Measurements from ENCODE around the gene ULBP1.
A peak's percentile ranks its signal among the peaks of the same experiment; 100 is the strongest.
"Not testable (repeated sequence)": the region's sequence is repeated elsewhere in the genome, so short reads cannot be mapped to it uniquely, and the experiment has no call there.

Gene ULBP1

DNA sequence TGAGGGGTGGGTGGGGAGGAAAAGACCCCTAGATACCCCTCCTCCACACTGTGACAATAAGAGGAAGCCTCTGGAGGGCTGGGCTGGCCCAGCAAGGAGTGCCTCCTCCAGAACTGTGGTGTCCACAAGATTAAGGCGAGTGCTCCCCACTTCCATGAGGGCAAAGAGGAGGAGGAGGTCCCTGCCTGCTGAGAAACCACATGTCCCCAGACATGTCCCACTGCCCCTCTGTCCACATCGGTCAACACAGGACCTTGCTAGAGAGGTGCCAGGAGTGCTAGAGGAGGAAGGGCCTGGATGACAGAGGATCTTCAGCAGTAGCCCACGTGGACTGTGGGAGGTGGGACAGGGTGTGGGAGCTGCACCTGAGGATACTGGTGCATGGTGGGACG, 43.9 kb upstream of the ULBP1 start:
- no peak for DNase-seq
- no peak overlapping the region for H3K56ac ChIP-seq (ENCODE audit: low read length)

DNA sequence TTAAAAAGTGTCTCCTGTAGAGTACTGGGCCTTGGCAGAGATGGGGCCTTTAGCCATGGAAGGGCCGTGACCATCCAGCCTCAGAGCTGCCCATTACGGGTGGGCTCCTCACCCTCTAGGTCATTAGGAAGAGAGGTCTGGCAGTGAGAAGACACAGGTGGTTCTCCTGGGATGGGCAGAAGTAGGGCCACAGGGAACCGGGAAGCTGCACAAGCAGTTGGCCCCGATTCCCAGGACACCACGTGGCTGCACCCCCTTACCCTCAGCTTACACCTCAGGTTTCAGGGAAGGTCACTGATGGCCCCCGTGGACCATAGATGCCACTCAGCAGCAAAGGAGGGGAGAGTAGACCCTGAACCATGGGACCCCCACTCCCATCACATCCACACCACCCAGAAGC, 42.4 kb upstream of the ULBP1 start:
- WGBS (ENCODE audit: extremely low coverage, insufficient coverage, low lambda C conversion rate): no CpG with 5 or more reads among the region's 6 CpGs
- Histone ChIP-seq H3K23ac (ENCODE audit: low read length) (no peak overlapping the region), H3K9ac (ENCODE audit: low read length) (no peak overlapping the region), H3K4me3 (ENCODE audit: low read length) (no peak overlapping the region), H3K4ac (ENCODE audit: low read depth, low read length) (no peak overlapping the region), H2AK5ac (ENCODE audit: low read length) (no peak overlapping the region), H3K4me2 (ENCODE audit: low read length) (no peak overlapping the region), H3K79me2 (ENCODE audit: control insufficient read depth, insufficient read depth, low read length) (no peaks in the 10 kb centered on the region), H4K5ac (ENCODE audit: low read length) (no peak overlapping the region), H4K8ac (ENCODE audit: low read depth, low read length) (no peak overlapping the region), H2BK5ac (ENCODE audit: low read length) (no peak overlapping the region), H3K79me1 (ENCODE audit: low read length) (no peaks in the 10 kb centered on the region), H2BK15ac (replicated peaks; ENCODE audit: low read depth) (no peak overlapping the region), H2BK120ac (ENCODE audit: low read depth, low read length) (no peak overlapping the region), H3K27me3 (ENCODE audit: insufficient read depth, low read length, poor library complexity) (peaks cover 33% of the 10 kb centered on the region), H3K4me1 (ENCODE audit: control insufficient read depth, low read depth, low read length) (no peaks in the 10 kb centered on the region), H3K18ac (ENCODE audit: low read length) (no peak overlapping the region), H3K36me3 (ENCODE audit: control insufficient read depth, insufficient read depth, low read length) (no peaks in the 10 kb centered on the region), H3K27ac (ENCODE audit: low read depth, low read length) (no peak overlapping the region), H3K56ac (ENCODE audit: low read length) (no peak overlapping the region)
- DNase-seq: no peak

More for the DNA sequence above, 43.9 kb upstream of the ULBP1 start:
- no peak overlapping the region for H2AK5ac ChIP-seq (ENCODE audit: low read length)
- H3K18ac ChIP-seq (ENCODE audit: low read length): no peak overlapping the region
- no peak overlapping the region for H4K5ac ChIP-seq (ENCODE audit: low read length)
- H2BK15ac ChIP-seq (replicated peaks; ENCODE audit: low read depth): no peak overlapping the region
- H3K27me3 ChIP-seq (ENCODE audit: insufficient read depth, low read length, poor library complexity): peaks cover 26% of the 10 kb centered on the region
- H3K9ac ChIP-seq (ENCODE audit: low read length): no peak overlapping the region
- H3K4me3 ChIP-seq (ENCODE audit: low read length): no peak overlapping the region
- WGBS (ENCODE audit: extremely low coverage, insufficient coverage, low lambda C conversion rate): no CpG with 5 or more reads among the region's 4 CpGs
- no peak overlapping the region for H3K23ac ChIP-seq (ENCODE audit: low read length)
- H3K4me2 ChIP-seq (ENCODE audit: low read length): no peak overlapping the region
- H3K27ac ChIP-seq (ENCODE audit: low read depth, low read length): no peak overlapping the region
- H2BK5ac ChIP-seq (ENCODE audit: low read length): no peak overlapping the region
- no peaks in the 10 kb centered on the region for H3K79me2 ChIP-seq (ENCODE audit: control insufficient read depth, insufficient read depth, low read length)
- no peak overlapping the region for H2BK120ac ChIP-seq (ENCODE audit: low read depth, low read length)
- no peaks in the 10 kb centered on the region for H3K4me1 ChIP-seq (ENCODE audit: control insufficient read depth, low read depth, low read length)
- H3K79me1 ChIP-seq (ENCODE audit: low read length): no peaks in the 10 kb centered on the region
- no peak overlapping the region for H3K4ac ChIP-seq (ENCODE audit: low read depth, low read length)
- H3K36me3 ChIP-seq (ENCODE audit: control insufficient read depth, insufficient read depth, low read length): no peaks in the 10 kb centered on the region
- H4K8ac ChIP-seq (ENCODE audit: low read depth, low read length): no peak overlapping the region

DNA sequence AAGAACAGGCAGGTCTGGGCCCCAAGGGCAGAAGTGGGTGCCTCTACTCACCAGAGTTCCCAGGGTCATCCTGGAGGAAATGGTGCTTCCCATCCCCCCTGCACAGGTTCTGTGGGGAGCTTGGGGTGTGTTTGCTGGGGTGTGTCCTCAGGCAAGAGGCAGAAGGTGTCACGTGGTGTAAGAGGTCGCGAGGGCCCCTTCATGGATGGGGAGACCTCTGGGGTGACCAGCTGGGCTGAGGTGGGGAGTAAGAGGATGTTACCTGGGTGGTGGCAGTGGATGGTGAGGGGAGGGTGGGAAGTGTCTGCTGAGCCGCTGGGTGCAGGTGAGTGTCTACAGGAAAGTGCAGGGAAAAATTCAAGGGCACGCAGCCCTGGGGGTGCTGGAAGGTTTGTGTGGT, 41.7 kb upstream of the ULBP1 start:
- not testable (repeated sequence) for H2AK5ac ChIP-seq (ENCODE audit: low read length); H3K79me2 ChIP-seq (ENCODE audit: control insufficient read depth, insufficient read depth, low read length); H3K4me1 ChIP-seq (ENCODE audit: control insufficient read depth, low read depth, low read length); H3K18ac ChIP-seq (ENCODE audit: low read length); H3K4ac ChIP-seq (ENCODE audit: low read depth, low read length); H3K9ac ChIP-seq (ENCODE audit: low read length); H3K4me2 ChIP-seq (ENCODE audit: low read length); H2BK15ac ChIP-seq (replicated peaks; ENCODE audit: low read depth); DNase-seq; H4K5ac ChIP-seq (ENCODE audit: low read length); H3K56ac ChIP-seq (ENCODE audit: low read length); H2BK5ac ChIP-seq (ENCODE audit: low read length); H3K36me3 ChIP-seq (ENCODE audit: control insufficient read depth, insufficient read depth, low read length); H3K4me3 ChIP-seq (ENCODE audit: low read length); H3K79me1 ChIP-seq (ENCODE audit: low read length); H3K27ac ChIP-seq (ENCODE audit: low read depth, low read length); H4K8ac ChIP-seq (ENCODE audit: low read depth, low read length); H2BK120ac ChIP-seq (ENCODE audit: low read depth, low read length)
- peaks cover 33% of the 10 kb centered on the region for H3K27me3 ChIP-seq (ENCODE audit: insufficient read depth, low read length, poor library complexity)
- no CpG with 5 or more reads among the region's 5 CpGs for WGBS (ENCODE audit: extremely low coverage, insufficient coverage, low lambda C conversion rate)
- peak overlapping the region; percentile 24 for H3K23ac ChIP-seq (ENCODE audit: low read length)

DNA sequence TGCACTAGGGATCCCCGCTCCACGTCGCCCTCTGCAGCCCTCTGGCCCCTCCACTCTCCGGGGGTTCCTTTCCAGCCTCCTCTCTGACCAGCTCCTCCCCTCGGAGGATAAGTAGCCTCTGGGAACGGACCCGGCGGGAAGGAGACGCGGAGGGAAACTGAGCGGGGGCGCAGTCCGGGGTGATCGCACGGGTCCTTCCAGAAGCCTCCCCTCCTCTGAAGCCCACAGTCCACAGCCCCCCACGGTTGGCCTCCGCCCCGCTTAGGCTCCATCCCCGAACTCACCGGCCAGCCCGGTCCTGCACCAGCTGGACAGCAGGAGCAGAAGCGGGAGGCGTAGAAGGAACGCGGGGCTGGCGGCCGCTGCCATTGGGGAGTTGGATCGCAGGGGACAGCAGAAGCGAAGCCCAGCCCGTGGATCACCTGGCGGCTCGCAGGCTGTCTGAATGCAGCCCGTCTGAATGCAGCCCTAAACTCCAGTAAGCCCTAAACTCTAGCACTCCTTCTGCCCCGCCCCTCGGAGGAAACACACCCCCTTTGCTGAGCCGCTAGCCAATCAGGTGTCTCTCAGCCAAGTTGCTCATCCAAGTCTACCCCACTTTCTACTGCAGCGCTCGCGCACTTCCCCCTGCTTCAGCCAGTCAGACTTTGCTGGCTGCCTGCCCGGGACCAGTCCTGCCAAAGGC, 41.0 kb upstream of the ULBP1 start, which contains the start of gene RAET1G:
Gene RAET1G, minus strand, starts transcription at position 480 of the 685 bp plus-strand sequence. Its CDS starts 111 bp downstream, at position 369.
- no peaks in the 10 kb centered on the region for H3K4me1 ChIP-seq (ENCODE audit: control insufficient read depth, low read depth, low read length)
- H2AK5ac ChIP-seq (ENCODE audit: low read length): no peak within 1 kb of the TSS
- no peaks in the 10 kb centered on the region for H3K79me2 ChIP-seq (ENCODE audit: control insufficient read depth, insufficient read depth, low read length)
- H3K79me1 ChIP-seq (ENCODE audit: low read length): no peaks in the 10 kb centered on the region
- H3K4me2 ChIP-seq (ENCODE audit: low read length): peak within 1 kb of the TSS; percentile 94
- H3K4ac ChIP-seq (ENCODE audit: low read depth, low read length): no peak within 1 kb of the TSS
- H4K8ac ChIP-seq (ENCODE audit: low read depth, low read length): no peak within 1 kb of the TSS
- H2BK5ac ChIP-seq (ENCODE audit: low read length): no peak within 1 kb of the TSS
- no peak within 1 kb of the TSS for H2BK15ac ChIP-seq (replicated peaks; ENCODE audit: low read depth)
- peak within 1 kb of the TSS; percentile 49 for H3K56ac ChIP-seq (ENCODE audit: low read length)
- no peak within 1 kb of the TSS for H3K27ac ChIP-seq (ENCODE audit: low read depth, low read length)
- H3K23ac ChIP-seq (ENCODE audit: low read length): peak within 1 kb of the TSS; percentile 24
- no peaks in the 10 kb centered on the region for H3K36me3 ChIP-seq (ENCODE audit: control insufficient read depth, insufficient read depth, low read length)
- H3K27me3 ChIP-seq (ENCODE audit: insufficient read depth, low read length, poor library complexity): peaks cover 33% of the 10 kb centered on the region
- no peak within 1 kb of the TSS for H4K5ac ChIP-seq (ENCODE audit: low read length)
- H3K4me3 ChIP-seq (ENCODE audit: low read length): peak within 1 kb of the TSS; percentile 29
- no peak within 1 kb of the TSS for H2BK120ac ChIP-seq (ENCODE audit: low read depth, low read length)
- WGBS (ENCODE audit: extremely low coverage, insufficient coverage, low lambda C conversion rate): no CpG with 5 or more reads among the region's 40 CpGs
- peak; percentile 91 for DNase-seq
- H3K9ac ChIP-seq (ENCODE audit: low read length): peak within 1 kb of the TSS; percentile 54
- no peak within 1 kb of the TSS for H3K18ac ChIP-seq (ENCODE audit: low read length)

DNA sequence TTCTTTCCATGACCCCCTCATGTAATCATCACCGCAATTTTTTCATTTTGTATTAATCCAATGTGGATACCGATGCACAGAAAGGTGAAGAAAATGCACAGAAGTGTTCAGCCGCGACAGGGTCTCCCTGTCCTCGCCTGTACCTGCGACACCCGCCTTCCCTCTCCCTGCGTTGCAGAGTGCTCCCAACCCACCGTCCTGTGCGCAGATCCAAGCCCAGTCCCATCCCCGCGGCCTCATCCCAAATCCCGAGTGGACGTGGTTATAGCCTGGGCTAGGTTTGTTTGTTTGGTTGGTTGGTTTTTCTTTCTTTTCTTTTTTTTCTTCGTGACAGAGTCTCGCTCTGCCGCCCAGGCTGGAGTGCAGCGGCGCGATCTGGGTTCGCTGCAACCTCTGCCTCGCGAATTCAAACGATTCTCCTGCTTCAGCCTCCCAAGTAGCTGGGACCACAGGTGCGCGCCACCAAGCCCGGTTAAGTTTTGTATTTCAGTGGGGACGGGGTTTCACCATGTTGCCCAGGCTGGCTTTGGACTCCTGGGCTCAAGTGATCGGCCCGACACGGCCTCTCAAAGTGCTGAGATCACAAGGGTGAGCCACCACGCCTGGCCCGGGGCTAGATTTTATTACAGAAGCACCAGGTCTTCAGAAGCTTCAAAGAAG, 40.3 kb upstream of the ULBP1 start:
- no peaks in the 10 kb centered on the region for H3K36me3 ChIP-seq (ENCODE audit: control insufficient read depth, insufficient read depth, low read length)
- H3K4me2 ChIP-seq (ENCODE audit: low read length): peak overlapping the region; percentile 1
- no peak overlapping the region for H3K9ac ChIP-seq (ENCODE audit: low read length)
- H2BK120ac ChIP-seq (ENCODE audit: low read depth, low read length): no peak overlapping the region
- no peak overlapping the region for H3K4ac ChIP-seq (ENCODE audit: low read depth, low read length)
- H2BK5ac ChIP-seq (ENCODE audit: low read length): no peak overlapping the region
- no peak overlapping the region for H3K23ac ChIP-seq (ENCODE audit: low read length)
- WGBS (ENCODE audit: extremely low coverage, insufficient coverage, low lambda C conversion rate): no CpG with 5 or more reads among the region's 33 CpGs
- no peak overlapping the region for H3K18ac ChIP-seq (ENCODE audit: low read length)
- no peak overlapping the region for H2AK5ac ChIP-seq (ENCODE audit: low read length)
- no peaks in the 10 kb centered on the region for H3K4me1 ChIP-seq (ENCODE audit: control insufficient read depth, low read depth, low read length)
- peaks cover 33% of the 10 kb centered on the region for H3K27me3 ChIP-seq (ENCODE audit: insufficient read depth, low read length, poor library complexity)
- DNase-seq: no peak
- no peak overlapping the region for H4K5ac ChIP-seq (ENCODE audit: low read length)
- no peak overlapping the region for H3K27ac ChIP-seq (ENCODE audit: low read depth, low read length)
- no peaks in the 10 kb centered on the region for H3K79me2 ChIP-seq (ENCODE audit: control insufficient read depth, insufficient read depth, low read length)
- no peak overlapping the region for H2BK15ac ChIP-seq (replicated peaks; ENCODE audit: low read depth)
- no peaks in the 10 kb centered on the region for H3K79me1 ChIP-seq (ENCODE audit: low read length)
- H3K56ac ChIP-seq (ENCODE audit: low read length): no peak overlapping the region
- no peak overlapping the region for H3K4me3 ChIP-seq (ENCODE audit: low read length)
- no peak overlapping the region for H4K8ac ChIP-seq (ENCODE audit: low read depth, low read length)

Data from mesendoderm (in vitro differentiated cells).